Measurements from ENCODE around the gene N4BP2L1.

Gene N4BP2L1

DNA sequence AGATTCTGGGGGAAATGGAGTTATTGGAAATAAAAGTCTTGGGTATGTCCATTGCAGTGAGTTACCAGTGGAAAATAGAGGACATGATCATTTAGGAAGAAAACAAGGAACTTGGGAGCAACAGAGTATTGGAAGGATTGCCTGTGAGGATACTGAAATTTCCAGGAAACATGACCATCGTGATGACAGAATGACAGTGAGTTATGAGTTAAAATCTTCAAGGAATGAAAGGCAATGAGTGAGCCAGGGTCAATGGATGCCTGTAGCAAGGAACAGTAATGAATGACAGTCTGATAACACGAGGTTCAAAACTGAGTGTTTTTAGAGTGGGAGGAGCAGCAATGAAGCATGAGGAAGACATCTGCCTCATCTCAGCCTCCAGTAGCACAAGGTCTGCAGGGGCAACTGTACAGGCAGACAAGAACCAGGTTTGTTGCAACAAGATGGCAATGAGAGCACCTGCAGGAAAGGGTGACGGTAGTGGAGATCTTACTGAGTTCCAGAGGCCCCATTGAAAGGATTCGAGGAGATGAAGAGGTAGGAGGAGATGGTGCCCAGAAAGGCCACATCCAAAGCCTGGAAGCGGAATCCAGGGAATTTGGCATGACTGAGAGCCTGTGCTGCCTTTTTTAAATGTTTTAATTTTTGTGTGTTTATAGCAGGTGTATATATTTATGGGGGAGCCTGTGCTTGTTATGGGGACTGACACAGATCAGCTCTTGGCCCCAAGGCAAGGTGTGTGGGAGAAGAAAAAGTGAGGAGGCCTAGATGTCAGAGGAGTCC, 43.9 kb downstream of the N4BP2L1 start:
- H3K36me3 ChIP-seq (ENCODE audit: control insufficient read depth, insufficient read depth, low read length): no peaks in the 10 kb centered on the region
- no CpG with 5 or more reads among the region's 5 CpGs for WGBS (ENCODE audit: extremely low coverage, insufficient coverage, low lambda C conversion rate)

DNA sequence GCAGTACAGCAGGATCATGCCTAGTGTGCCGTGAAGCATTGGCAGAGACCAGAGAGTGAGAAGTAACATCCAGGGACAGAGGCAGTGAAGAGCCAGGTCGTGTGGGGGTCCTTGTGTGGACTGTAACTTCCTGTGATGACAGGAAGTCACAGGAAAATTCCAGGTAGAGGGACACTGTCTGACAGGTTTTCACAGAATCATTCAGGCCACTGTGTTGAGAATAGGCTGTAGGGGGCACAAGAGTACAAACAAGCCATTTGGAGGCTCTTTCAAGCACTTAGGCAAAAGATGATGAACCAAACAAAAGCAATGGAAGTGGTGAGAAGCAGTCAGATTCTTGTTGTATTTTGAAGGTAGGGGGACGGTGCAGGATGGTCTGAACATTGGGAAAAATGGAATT, 46.4 kb downstream of the N4BP2L1 start:
- no peak overlapping the region for H3K27ac ChIP-seq (ENCODE audit: low read depth, low read length)
- no peaks in the 10 kb centered on the region for H3K36me3 ChIP-seq (ENCODE audit: control insufficient read depth, insufficient read depth, low read length)
- no peaks in the 10 kb centered on the region for H3K27me3 ChIP-seq (ENCODE audit: insufficient read depth, low read length, poor library complexity)
- WGBS (ENCODE audit: extremely low coverage, insufficient coverage, low lambda C conversion rate): no CpG with 5 or more reads among the region's 3 CpGs
- H3K18ac ChIP-seq (ENCODE audit: low read length): no peak overlapping the region
- no peak overlapping the region for H2BK5ac ChIP-seq (ENCODE audit: low read length)
- H3K79me1 ChIP-seq (ENCODE audit: low read length): no peaks in the 10 kb centered on the region
- no peak overlapping the region for H4K5ac ChIP-seq (ENCODE audit: low read length)
- no peak overlapping the region for H3K4me2 ChIP-seq (ENCODE audit: low read length)
- H4K8ac ChIP-seq (ENCODE audit: low read depth, low read length): no peak overlapping the region
- no peak overlapping the region for H3K4ac ChIP-seq (ENCODE audit: low read depth, low read length)
- peak; percentile 86 for DNase-seq
- peak overlapping the region; percentile 40 for H3K56ac ChIP-seq (ENCODE audit: low read length)
- H2BK120ac ChIP-seq (ENCODE audit: low read depth, low read length): no peak overlapping the region
- no peak overlapping the region for H3K23ac ChIP-seq (ENCODE audit: low read length)
- no peak overlapping the region for H3K4me3 ChIP-seq (ENCODE audit: low read length)
- H3K4me1 ChIP-seq (ENCODE audit: control insufficient read depth, low read depth, low read length): no peaks in the 10 kb centered on the region
- H2BK15ac ChIP-seq (replicated peaks; ENCODE audit: low read depth): no peak overlapping the region
- peak overlapping the region; percentile 4 for H3K9ac ChIP-seq (ENCODE audit: low read length)
- no peak overlapping the region for H2AK5ac ChIP-seq (ENCODE audit: low read length)
- H3K79me2 ChIP-seq (ENCODE audit: control insufficient read depth, insufficient read depth, low read length): no peaks in the 10 kb centered on the region

More for the DNA sequence above, 43.9 kb downstream of the N4BP2L1 start:
- no peak overlapping the region for H2BK120ac ChIP-seq (ENCODE audit: low read depth, low read length)
- no peak overlapping the region for H3K18ac ChIP-seq (ENCODE audit: low read length)
- no peak overlapping the region for H2BK15ac ChIP-seq (replicated peaks; ENCODE audit: low read depth)
- no peak overlapping the region for H3K4ac ChIP-seq (ENCODE audit: low read depth, low read length)
- DNase-seq: no peak
- no peak overlapping the region for H4K5ac ChIP-seq (ENCODE audit: low read length)
- H3K79me1 ChIP-seq (ENCODE audit: low read length): no peaks in the 10 kb centered on the region
- no peak overlapping the region for H3K23ac ChIP-seq (ENCODE audit: low read length)
- H3K56ac ChIP-seq (ENCODE audit: low read length): no peak overlapping the region
- H3K4me1 ChIP-seq (ENCODE audit: control insufficient read depth, low read depth, low read length): no peaks in the 10 kb centered on the region
- no peak overlapping the region for H2BK5ac ChIP-seq (ENCODE audit: low read length)
- no peak overlapping the region for H3K27ac ChIP-seq (ENCODE audit: low read depth, low read length)
- H3K4me2 ChIP-seq (ENCODE audit: low read length): no peak overlapping the region
- H2AK5ac ChIP-seq (ENCODE audit: low read length): no peak overlapping the region
- no peaks in the 10 kb centered on the region for H3K79me2 ChIP-seq (ENCODE audit: control insufficient read depth, insufficient read depth, low read length)
- no peak overlapping the region for H3K4me3 ChIP-seq (ENCODE audit: low read length)
- no peak overlapping the region for H3K9ac ChIP-seq (ENCODE audit: low read length)
- H3K27me3 ChIP-seq (ENCODE audit: insufficient read depth, low read length, poor library complexity): no peaks in the 10 kb centered on the region
- H4K8ac ChIP-seq (ENCODE audit: low read depth, low read length): no peak overlapping the region

DNA sequence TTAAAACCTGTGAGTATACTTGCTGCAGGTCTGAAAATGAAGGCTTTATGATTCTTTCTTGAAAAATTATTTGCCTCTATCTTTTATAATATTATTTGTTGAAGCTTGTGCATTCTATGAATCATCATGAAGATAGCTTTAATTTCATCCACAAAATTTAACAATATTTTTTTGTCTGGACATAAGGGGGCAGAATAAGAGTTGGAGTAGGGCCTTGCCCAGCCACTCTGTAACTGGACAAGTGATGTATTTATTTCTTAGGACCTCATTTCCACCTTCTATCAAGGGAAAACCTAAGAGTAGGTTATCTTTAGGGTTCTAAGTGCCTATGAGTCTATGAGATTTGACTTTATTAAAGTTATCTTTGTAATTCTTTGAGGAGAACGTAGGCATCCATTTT, 49.9 kb downstream of the N4BP2L1 start:
- no peak for DNase-seq
- Histone ChIP-seq H3K23ac (ENCODE audit: low read length) (no peak overlapping the region), H3K4me2 (ENCODE audit: low read length) (no peak overlapping the region), H2BK120ac (ENCODE audit: low read depth, low read length) (no peak overlapping the region), H3K9ac (ENCODE audit: low read length) (no peak overlapping the region), H2AK5ac (ENCODE audit: low read length) (no peak overlapping the region), H2BK15ac (replicated peaks; ENCODE audit: low read depth) (no peak overlapping the region), H3K4ac (ENCODE audit: low read depth, low read length) (no peak overlapping the region), H3K27me3 (ENCODE audit: insufficient read depth, low read length, poor library complexity) (no peaks in the 10 kb centered on the region), H3K4me3 (ENCODE audit: low read length) (no peak overlapping the region), H2BK5ac (ENCODE audit: low read length) (no peak overlapping the region), H3K18ac (ENCODE audit: low read length) (no peak overlapping the region), H3K36me3 (ENCODE audit: control insufficient read depth, insufficient read depth, low read length) (no peaks in the 10 kb centered on the region), H3K79me1 (ENCODE audit: low read length) (no peaks in the 10 kb centered on the region), H3K79me2 (ENCODE audit: control insufficient read depth, insufficient read depth, low read length) (no peaks in the 10 kb centered on the region), H3K56ac (ENCODE audit: low read length) (no peak overlapping the region), H3K27ac (ENCODE audit: low read depth, low read length) (no peak overlapping the region), H4K8ac (ENCODE audit: low read depth, low read length) (no peak overlapping the region), H3K4me1 (ENCODE audit: control insufficient read depth, low read depth, low read length) (no peaks in the 10 kb centered on the region), H4K5ac (ENCODE audit: low read length) (no peak overlapping the region)
- no CpG with 5 or more reads among the region's 1 CpG for WGBS (ENCODE audit: extremely low coverage, insufficient coverage, low lambda C conversion rate)

DNA sequence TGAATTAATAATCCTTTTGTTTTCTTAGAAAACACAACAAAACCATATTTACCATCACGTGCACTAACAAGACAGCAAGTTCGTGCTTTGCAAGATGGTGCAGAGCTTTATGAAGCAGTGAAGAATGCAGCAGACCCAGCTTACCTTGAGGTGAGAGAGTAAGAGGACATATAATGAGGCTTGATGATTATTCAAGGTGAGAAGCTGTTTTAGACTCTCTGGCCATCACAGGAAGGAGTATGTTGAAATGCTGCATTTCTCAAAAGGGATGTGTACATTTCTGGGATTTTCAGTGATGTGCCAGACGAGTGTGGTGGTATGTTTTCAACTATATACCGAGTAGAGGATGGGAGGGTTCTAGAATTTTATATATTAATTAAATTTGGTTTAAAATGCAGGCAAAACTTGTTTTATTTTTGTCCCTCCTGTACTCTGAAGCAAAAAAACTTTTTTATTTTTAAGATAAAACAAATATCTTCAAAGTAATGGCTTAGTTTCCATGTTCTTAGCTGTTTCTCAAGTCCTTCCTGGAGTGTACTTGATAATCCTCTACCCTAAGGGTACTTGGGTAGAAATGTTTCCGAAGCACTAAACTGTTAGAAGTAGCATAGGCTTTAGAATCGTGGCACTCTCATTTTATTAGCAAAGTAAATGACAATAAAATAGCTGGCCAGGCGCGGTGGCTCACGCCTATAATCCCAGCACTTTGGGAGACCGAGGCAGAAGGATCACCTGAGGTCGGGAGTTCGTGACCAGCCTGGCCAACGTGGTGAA, 51.1 kb downstream of the N4BP2L1 start:
- Histone ChIP-seq H3K4me1 (ENCODE audit: control insufficient read depth, low read depth, low read length) (no peaks in the 10 kb centered on the region), H2AK5ac (ENCODE audit: low read length) (no peak overlapping the region), H3K79me1 (ENCODE audit: low read length) (no peaks in the 10 kb centered on the region), H3K79me2 (ENCODE audit: control insufficient read depth, insufficient read depth, low read length) (no peaks in the 10 kb centered on the region), H4K8ac (ENCODE audit: low read depth, low read length) (no peak overlapping the region), H3K18ac (ENCODE audit: low read length) (no peak overlapping the region), H3K27ac (ENCODE audit: low read depth, low read length) (no peak overlapping the region), H3K4ac (ENCODE audit: low read depth, low read length) (no peak overlapping the region), H3K23ac (ENCODE audit: low read length) (no peak overlapping the region), H3K36me3 (ENCODE audit: control insufficient read depth, insufficient read depth, low read length) (no peaks in the 10 kb centered on the region), H2BK15ac (replicated peaks; ENCODE audit: low read depth) (no peak overlapping the region), H3K4me2 (ENCODE audit: low read length) (no peak overlapping the region), H3K56ac (ENCODE audit: low read length) (no peak overlapping the region), H2BK5ac (ENCODE audit: low read length) (no peak overlapping the region), H2BK120ac (ENCODE audit: low read depth, low read length) (no peak overlapping the region), H3K9ac (ENCODE audit: low read length) (no peak overlapping the region), H4K5ac (ENCODE audit: low read length) (no peak overlapping the region), H3K4me3 (ENCODE audit: low read length) (no peak overlapping the region), H3K27me3 (ENCODE audit: insufficient read depth, low read length, poor library complexity) (no peaks in the 10 kb centered on the region)
- no peak for DNase-seq
- WGBS (ENCODE audit: extremely low coverage, insufficient coverage, low lambda C conversion rate): no CpG with 5 or more reads among the region's 13 CpGs

DNA sequence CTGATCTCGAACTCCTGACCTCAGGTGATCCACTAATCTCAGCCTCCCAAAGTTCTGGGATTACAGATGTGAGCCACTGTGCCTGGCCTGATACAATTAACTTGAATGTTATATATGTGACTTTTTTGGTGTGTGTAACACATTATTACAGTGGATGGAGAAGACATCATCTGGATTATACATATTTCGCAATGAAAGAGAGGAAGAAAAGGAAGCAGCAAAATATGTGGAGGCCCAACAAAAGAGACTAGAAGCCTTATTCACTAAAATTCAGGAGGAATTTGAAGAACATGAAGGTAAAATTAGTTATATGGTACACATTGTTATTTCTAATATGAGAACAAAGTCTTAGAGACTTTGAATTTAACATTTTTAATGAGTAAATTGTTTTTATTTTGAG, 57.1 kb downstream of the N4BP2L1 start:
- no peak overlapping the region for H2BK15ac ChIP-seq (replicated peaks; ENCODE audit: low read depth)
- H3K56ac ChIP-seq (ENCODE audit: low read length): no peak overlapping the region
- H2BK120ac ChIP-seq (ENCODE audit: low read depth, low read length): no peak overlapping the region
- no peaks in the 10 kb centered on the region for H3K79me1 ChIP-seq (ENCODE audit: low read length)
- H3K79me2 ChIP-seq (ENCODE audit: control insufficient read depth, insufficient read depth, low read length): no peaks in the 10 kb centered on the region
- H2BK5ac ChIP-seq (ENCODE audit: low read length): no peak overlapping the region
- no peak overlapping the region for H4K5ac ChIP-seq (ENCODE audit: low read length)
- no peak overlapping the region for H2AK5ac ChIP-seq (ENCODE audit: low read length)
- H3K4me3 ChIP-seq (ENCODE audit: low read length): no peak overlapping the region
- H3K36me3 ChIP-seq (ENCODE audit: control insufficient read depth, insufficient read depth, low read length): no peaks in the 10 kb centered on the region
- WGBS (ENCODE audit: extremely low coverage, insufficient coverage, low lambda C conversion rate): no CpG with 5 or more reads among the region's 2 CpGs
- H3K9ac ChIP-seq (ENCODE audit: low read length): no peak overlapping the region
- no peaks in the 10 kb centered on the region for H3K27me3 ChIP-seq (ENCODE audit: insufficient read depth, low read length, poor library complexity)
- DNase-seq: no peak
- H3K18ac ChIP-seq (ENCODE audit: low read length): no peak overlapping the region
- no peak overlapping the region for H4K8ac ChIP-seq (ENCODE audit: low read depth, low read length)
- H3K4me2 ChIP-seq (ENCODE audit: low read length): no peak overlapping the region
- H3K27ac ChIP-seq (ENCODE audit: low read depth, low read length): no peak overlapping the region
- H3K4me1 ChIP-seq (ENCODE audit: control insufficient read depth, low read depth, low read length): no peaks in the 10 kb centered on the region
- no peak overlapping the region for H3K4ac ChIP-seq (ENCODE audit: low read depth, low read length)
- H3K23ac ChIP-seq (ENCODE audit: low read length): no peak overlapping the region

Measured in mesendoderm (in vitro differentiated cells).